ENCODE measurements around the gene IZUMO1R. TPM values are rescaled to one million over a fixed set of nuclear protein-coding genes. Genes with fewer than 3 reads are reported as not detected.

IZUMO1R gene
- total RNA-seq, 1 experiment from 2014 or later, result not detected

DNA sequence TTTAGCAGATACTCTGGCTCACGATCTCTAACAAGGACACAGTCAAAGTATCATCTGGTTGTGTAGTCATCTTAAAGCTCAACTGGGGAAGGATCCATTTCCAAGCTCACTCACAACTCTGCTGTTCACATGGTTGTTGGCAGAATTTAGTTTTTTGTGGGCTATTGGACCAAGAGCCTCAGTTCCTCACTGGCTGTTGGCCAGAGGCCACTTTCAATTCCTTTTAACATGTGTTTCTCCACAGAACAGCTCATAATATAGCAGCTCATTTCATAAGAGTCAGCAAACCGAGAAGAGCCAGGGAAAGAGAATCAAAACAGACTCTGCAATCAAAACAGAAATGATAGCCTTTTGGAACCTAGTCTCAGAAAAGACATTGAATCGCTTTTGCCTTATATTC lies 22.6 kb downstream of the IZUMO1R start (continued):
- TF ChIP-seq, protein P1, sequence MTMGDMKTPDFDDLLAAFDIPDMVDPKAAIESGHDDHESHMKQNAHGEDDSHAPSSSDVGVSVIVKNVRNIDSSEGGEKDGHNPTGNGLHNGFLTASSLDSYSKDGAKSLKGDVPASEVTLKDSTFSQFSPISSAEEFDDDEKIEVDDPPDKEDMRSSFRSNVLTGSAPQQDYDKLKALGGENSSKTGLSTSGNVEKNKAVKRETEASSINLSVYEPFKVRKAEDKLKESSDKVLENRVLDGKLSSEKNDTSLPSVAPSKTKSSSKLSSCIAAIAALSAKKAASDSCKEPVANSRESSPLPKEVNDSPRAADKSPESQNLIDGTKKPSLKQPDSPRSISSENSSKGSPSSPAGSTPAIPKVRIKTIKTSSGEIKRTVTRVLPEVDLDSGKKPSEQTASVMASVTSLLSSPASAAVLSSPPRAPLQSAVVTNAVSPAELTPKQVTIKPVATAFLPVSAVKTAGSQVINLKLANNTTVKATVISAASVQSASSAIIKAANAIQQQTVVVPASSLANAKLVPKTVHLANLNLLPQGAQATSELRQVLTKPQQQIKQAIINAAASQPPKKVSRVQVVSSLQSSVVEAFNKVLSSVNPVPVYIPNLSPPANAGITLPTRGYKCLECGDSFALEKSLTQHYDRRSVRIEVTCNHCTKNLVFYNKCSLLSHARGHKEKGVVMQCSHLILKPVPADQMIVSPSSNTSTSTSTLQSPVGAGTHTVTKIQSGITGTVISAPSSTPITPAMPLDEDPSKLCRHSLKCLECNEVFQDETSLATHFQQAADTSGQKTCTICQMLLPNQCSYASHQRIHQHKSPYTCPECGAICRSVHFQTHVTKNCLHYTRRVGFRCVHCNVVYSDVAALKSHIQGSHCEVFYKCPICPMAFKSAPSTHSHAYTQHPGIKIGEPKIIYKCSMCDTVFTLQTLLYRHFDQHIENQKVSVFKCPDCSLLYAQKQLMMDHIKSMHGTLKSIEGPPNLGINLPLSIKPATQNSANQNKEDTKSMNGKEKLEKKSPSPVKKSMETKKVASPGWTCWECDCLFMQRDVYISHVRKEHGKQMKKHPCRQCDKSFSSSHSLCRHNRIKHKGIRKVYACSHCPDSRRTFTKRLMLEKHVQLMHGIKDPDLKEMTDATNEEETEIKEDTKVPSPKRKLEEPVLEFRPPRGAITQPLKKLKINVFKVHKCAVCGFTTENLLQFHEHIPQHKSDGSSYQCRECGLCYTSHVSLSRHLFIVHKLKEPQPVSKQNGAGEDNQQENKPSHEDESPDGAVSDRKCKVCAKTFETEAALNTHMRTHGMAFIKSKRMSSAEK (CRISPR knock-in tag; IDR thresholded peaks at IDR 0.05; ENCODE audit: borderline replicate concordance), result no peak
- no peak for TF ChIP-seq RORB (CRISPR knock-in tag; IDR thresholded peaks at IDR 0.05)
- TF ChIP-seq, protein P2, sequence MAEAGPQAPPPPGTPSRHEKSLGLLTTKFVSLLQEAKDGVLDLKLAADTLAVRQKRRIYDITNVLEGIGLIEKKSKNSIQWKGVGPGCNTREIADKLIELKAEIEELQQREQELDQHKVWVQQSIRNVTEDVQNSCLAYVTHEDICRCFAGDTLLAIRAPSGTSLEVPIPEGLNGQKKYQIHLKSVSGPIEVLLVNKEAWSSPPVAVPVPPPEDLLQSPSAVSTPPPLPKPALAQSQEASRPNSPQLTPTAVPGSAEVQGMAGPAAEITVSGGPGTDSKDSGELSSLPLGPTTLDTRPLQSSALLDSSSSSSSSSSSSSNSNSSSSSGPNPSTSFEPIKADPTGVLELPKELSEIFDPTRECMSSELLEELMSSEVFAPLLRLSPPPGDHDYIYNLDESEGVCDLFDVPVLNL (CRISPR knock-in tag; IDR thresholded peaks at IDR 0.05; ENCODE audit: borderline replicate concordance, low read depth), result no peak
- TF ChIP-seq, protein P3, sequence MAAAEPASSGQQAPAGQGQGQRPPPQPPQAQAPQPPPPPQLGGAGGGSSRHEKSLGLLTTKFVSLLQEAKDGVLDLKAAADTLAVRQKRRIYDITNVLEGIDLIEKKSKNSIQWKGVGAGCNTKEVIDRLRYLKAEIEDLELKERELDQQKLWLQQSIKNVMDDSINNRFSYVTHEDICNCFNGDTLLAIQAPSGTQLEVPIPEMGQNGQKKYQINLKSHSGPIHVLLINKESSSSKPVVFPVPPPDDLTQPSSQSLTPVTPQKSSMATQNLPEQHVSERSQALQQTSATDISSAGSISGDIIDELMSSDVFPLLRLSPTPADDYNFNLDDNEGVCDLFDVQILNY (CRISPR knock-in tag; IDR thresholded peaks at IDR 0.05), result no peak
- TF ChIP-seq, protein P4, sequence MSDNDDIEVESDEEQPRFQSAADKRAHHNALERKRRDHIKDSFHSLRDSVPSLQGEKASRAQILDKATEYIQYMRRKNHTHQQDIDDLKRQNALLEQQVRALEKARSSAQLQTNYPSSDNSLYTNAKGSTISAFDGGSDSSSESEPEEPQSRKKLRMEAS (CRISPR knock-in tag; IDR thresholded peaks at IDR 0.05), result no peak
- TF ChIP-seq, protein P5, sequence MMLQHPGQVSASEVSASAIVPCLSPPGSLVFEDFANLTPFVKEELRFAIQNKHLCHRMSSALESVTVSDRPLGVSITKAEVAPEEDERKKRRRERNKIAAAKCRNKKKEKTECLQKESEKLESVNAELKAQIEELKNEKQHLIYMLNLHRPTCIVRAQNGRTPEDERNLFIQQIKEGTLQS (CRISPR knock-in tag; conservative IDR thresholded peaks at IDR 0.05), result no peak
- TF ChIP-seq, protein P6, sequence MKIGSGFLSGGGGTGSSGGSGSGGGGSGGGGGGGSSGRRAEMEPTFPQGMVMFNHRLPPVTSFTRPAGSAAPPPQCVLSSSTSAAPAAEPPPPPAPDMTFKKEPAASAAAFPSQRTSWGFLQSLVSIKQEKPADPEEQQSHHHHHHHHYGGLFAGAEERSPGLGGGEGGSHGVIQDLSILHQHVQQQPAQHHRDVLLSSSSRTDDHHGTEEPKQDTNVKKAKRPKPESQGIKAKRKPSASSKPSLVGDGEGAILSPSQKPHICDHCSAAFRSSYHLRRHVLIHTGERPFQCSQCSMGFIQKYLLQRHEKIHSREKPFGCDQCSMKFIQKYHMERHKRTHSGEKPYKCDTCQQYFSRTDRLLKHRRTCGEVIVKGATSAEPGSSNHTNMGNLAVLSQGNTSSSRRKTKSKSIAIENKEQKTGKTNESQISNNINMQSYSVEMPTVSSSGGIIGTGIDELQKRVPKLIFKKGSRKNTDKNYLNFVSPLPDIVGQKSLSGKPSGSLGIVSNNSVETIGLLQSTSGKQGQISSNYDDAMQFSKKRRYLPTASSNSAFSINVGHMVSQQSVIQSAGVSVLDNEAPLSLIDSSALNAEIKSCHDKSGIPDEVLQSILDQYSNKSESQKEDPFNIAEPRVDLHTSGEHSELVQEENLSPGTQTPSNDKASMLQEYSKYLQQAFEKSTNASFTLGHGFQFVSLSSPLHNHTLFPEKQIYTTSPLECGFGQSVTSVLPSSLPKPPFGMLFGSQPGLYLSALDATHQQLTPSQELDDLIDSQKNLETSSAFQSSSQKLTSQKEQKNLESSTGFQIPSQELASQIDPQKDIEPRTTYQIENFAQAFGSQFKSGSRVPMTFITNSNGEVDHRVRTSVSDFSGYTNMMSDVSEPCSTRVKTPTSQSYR (CRISPR knock-in tag; IDR thresholded peaks at IDR 0.05), result no peak
- no peak for TF ChIP-seq NR3C1 (CRISPR knock-in tag; conservative IDR thresholded peaks at IDR 0.05; ENCODE audit: low read depth)
- no peak for TF ChIP-seq OVOL2 (CRISPR knock-in tag; IDR thresholded peaks at IDR 0.05; ENCODE audit: borderline replicate concordance)
- TF ChIP-seq, protein P7, sequence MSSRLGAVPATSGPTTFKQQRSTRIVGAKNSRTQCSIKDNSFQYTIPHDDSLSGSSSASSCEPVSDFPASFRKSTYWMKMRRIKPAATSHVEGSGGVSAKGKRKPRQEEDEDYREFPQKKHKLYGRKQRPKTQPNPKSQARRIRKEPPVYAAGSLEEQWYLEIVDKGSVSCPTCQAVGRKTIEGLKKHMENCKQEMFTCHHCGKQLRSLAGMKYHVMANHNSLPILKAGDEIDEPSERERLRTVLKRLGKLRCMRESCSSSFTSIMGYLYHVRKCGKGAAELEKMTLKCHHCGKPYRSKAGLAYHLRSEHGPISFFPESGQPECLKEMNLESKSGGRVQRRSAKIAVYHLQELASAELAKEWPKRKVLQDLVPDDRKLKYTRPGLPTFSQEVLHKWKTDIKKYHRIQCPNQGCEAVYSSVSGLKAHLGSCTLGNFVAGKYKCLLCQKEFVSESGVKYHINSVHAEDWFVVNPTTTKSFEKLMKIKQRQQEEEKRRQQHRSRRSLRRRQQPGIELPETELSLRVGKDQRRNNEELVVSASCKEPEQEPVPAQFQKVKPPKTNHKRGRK (CRISPR knock-in tag; IDR thresholded peaks at IDR 0.05; ENCODE audit: borderline replicate concordance), result no peak
- no peak for TF ChIP-seq PRRX2 (CRISPR knock-in tag; IDR thresholded peaks at IDR 0.05)

DNA sequence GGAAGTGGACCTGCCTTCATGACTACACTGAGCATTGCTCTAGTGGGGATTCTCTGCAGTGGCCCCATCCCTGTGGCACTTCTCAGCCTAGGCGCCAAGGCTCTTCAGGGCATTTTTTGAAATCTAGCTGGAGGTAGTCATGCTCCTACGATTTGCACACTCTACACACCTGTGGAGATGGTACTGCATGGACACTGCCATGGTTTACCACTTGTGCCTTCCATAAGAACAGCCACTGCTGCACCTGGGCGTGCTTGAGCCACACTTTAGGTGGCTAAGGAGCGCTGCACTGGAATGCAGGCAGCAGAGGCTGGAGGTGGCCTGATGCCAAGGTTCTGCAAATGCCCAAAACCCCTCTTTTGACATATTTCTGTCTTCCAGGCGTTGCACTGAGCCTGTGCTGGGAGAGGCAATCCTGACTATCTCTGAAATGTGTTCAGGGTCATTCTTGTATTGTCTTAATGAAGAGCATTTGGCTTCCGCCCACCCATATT lies 24.3 kb downstream of the IZUMO1R start:
- ChIA-PET POLR2A (no interaction called here), CTCF (no interaction called here)
- no peaks in the 10 kb centered on the region for H3K4me1 Mint-ChIP-seq
- TF ChIP-seq HMGA2 (CRISPR knock-in tag; IDR thresholded peaks at IDR 0.05) (no peak), SMAD4 (CRISPR knock-in tag; IDR thresholded peaks at IDR 0.05) (no peak), ZNF423 (CRISPR knock-in tag; IDR thresholded peaks at IDR 0.05) (no peak), SMAD3 (CRISPR knock-in tag; IDR thresholded peaks at IDR 0.05; ENCODE audit: borderline replicate concordance) (no peak), SP1 (CRISPR knock-in tag; conservative IDR thresholded peaks at IDR 0.05) (no peak), MYBL2 (CRISPR knock-in tag; IDR thresholded peaks at IDR 0.05) (no peak)
- TF ChIP-seq, protein P8, sequence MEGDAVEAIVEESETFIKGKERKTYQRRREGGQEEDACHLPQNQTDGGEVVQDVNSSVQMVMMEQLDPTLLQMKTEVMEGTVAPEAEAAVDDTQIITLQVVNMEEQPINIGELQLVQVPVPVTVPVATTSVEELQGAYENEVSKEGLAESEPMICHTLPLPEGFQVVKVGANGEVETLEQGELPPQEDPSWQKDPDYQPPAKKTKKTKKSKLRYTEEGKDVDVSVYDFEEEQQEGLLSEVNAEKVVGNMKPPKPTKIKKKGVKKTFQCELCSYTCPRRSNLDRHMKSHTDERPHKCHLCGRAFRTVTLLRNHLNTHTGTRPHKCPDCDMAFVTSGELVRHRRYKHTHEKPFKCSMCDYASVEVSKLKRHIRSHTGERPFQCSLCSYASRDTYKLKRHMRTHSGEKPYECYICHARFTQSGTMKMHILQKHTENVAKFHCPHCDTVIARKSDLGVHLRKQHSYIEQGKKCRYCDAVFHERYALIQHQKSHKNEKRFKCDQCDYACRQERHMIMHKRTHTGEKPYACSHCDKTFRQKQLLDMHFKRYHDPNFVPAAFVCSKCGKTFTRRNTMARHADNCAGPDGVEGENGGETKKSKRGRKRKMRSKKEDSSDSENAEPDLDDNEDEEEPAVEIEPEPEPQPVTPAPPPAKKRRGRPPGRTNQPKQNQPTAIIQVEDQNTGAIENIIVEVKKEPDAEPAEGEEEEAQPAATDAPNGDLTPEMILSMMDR (IDR thresholded peaks at IDR 0.05), result no peak
- TF ChIP-seq, protein P9, sequence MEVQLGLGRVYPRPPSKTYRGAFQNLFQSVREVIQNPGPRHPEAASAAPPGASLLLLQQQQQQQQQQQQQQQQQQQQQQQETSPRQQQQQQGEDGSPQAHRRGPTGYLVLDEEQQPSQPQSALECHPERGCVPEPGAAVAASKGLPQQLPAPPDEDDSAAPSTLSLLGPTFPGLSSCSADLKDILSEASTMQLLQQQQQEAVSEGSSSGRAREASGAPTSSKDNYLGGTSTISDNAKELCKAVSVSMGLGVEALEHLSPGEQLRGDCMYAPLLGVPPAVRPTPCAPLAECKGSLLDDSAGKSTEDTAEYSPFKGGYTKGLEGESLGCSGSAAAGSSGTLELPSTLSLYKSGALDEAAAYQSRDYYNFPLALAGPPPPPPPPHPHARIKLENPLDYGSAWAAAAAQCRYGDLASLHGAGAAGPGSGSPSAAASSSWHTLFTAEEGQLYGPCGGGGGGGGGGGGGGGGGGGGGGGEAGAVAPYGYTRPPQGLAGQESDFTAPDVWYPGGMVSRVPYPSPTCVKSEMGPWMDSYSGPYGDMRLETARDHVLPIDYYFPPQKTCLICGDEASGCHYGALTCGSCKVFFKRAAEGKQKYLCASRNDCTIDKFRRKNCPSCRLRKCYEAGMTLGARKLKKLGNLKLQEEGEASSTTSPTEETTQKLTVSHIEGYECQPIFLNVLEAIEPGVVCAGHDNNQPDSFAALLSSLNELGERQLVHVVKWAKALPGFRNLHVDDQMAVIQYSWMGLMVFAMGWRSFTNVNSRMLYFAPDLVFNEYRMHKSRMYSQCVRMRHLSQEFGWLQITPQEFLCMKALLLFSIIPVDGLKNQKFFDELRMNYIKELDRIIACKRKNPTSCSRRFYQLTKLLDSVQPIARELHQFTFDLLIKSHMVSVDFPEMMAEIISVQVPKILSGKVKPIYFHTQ (CRISPR knock-in tag; IDR thresholded peaks at IDR 0.05), result no peak
- ATAC-seq, result no peak
- H3K36me3 Mint-ChIP-seq, result no peaks in the 10 kb centered on the region
- no peak overlapping the region for H3K4me3 Mint-ChIP-seq
- DNase-seq (ENCODE audit: low spot score), result no peak
- no peak overlapping the region for H3K27ac Mint-ChIP-seq
- peaks cover 5% of the 10 kb centered on the region; the same call in 1 of the 2 replicates for H3K27me3 Mint-ChIP-seq (ENCODE audit: low read depth)
- no peaks in the 10 kb centered on the region for H3K9me3 Mint-ChIP-seq
